ENCODE data around the gene MAGEA4. TPM values are rescaled to one million over a fixed set of nuclear protein-coding genes. Genes with fewer than 3 reads are reported as not detected.

Gene MAGEA4
- total RNA-seq: not detected in 2 replicates

GRCh38 chrX:151912780-151913179 is at the start of gene MAGEA4:
Gene MAGEA4, plus strand, starts transcription at chrX:151912889. Its CDS starts 10,776 bp downstream, at chrX:151923665.

Other genes starting within 250 kb of the MAGEA4 start
- gene PRRG3, start 217.4 kb upstream of the MAGEA4 start, total RNA-seq: not detected in 2 replicates
- gene FATE1, start 196.9 kb upstream of the MAGEA4 start, total RNA-seq: not detected in 2 replicates
- gene CNGA2, start 178.1 kb upstream of the MAGEA4 start, total RNA-seq: not detected in 2 replicates
- gene GABRE, start 61.8 kb downstream of the MAGEA4 start, total RNA-seq: 23.5 and 33.6 TPM in 2 replicates
- not detected in 2 replicates for gene MAGEA10, start 225.7 kb downstream of the MAGEA4 start, total RNA-seq

Measured in smooth muscle cell of the pulmonary artery (primary cell).